ENCODE data around the gene TUBB4B.

GRCh38 chr9:137211532-137211931 is 29.6 kb upstream of the TUBB4B start:
- TF ChIP-seq CTCF (conservative IDR thresholded peaks at IDR 0.05 in 1 of 2, IDR thresholded peaks at IDR 0.05 in 1 of 2; ENCODE audit: extremely low read depth in 1 of 2, insufficient read depth in 1 of 2, low read depth in 1 of 2, low read length in 2 of 2) = no peak
- TF ChIP-seq EZH2 (IDR thresholded peaks at IDR 0.05; ENCODE audit: borderline replicate concordance, low read length) = no peak
